ENCODE data around the gene OMP. TPM values are rescaled to one million over a fixed set of nuclear protein-coding genes. Genes with fewer than 3 reads are reported as not detected.
"Not testable (repeated sequence)": the region's sequence is repeated elsewhere in the genome, so short reads cannot be mapped to it uniquely, and the experiment has no call there.

Gene OMP
- total RNA-seq, 1 donor from 2014 or later, result not detected

DNA sequence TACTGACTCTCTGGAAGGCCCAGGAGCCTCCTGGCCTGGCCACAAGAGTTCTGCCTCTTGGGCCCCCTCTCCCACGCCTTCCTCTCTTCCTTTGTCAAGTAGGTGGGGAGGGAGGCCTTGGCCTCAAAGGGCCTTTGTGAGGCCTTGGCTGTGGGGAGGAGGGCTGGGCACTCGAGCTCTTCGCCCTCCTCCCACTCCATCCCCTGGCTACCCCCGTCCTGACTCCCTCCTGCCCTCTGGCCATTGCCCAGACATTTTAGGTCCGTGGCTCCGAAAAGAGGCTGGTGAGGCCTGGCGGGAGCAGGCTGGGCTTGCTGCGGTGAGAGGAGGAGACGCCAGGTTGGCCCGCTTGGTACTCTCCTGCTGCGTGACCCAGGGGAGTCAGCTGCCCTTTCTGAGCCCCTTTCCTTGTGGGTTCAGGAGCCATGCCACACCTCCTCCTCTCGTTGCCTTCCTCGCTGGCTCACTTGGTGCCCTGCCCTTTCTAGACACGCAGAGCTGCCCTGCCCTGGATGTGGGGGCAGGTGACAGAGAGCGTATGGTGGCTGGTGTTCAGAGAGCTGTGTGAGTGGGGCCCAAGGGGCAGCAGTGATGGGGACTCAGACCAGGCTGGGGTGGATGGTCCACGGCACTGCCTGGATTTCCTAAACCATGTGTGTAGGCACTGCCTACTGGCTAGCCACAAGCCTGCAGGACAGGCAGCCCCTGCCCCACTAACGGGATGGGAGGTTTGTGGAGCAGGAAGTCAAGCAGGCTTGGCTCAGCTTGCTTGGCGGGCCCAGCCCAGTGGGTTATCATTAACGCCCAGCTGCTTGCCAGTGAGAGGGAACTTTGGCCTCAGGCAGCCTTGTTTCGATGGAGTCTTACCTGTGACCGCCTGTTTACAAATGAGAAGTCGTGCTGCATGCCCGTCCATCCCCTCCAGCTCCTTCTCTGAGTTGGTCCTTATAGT is 15.8 kb upstream of the OMP start:
- no peak for DNase-seq (ENCODE audit: low read depth in 2 of 2)

DNA sequence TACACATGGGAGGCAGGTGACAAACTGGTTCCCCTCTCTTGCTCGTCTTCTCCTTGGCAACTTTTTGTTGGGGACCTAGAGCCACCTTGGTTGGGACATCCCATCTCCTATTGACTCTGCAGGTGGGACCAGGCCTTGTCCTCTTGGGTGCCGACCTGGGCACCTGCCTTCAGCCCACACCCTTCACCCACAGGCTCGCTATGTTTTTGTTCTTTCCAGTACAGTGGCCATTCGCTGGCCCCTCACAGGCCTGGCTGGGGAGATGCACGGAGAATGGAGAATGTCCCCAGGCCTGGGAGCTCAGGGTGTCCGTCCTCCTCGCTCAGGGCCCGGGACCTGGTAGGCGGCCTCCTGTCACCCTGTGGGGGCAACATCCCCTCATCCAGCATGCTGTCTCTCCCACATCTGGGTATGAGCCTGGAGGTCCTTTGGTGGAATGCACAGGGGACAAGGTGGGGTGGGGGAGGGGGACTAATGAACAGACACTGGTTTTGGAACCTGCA is 14.9 kb upstream of the OMP start:
- DNase-seq (ENCODE audit: low read depth in 2 of 2), result no peak

DNA sequence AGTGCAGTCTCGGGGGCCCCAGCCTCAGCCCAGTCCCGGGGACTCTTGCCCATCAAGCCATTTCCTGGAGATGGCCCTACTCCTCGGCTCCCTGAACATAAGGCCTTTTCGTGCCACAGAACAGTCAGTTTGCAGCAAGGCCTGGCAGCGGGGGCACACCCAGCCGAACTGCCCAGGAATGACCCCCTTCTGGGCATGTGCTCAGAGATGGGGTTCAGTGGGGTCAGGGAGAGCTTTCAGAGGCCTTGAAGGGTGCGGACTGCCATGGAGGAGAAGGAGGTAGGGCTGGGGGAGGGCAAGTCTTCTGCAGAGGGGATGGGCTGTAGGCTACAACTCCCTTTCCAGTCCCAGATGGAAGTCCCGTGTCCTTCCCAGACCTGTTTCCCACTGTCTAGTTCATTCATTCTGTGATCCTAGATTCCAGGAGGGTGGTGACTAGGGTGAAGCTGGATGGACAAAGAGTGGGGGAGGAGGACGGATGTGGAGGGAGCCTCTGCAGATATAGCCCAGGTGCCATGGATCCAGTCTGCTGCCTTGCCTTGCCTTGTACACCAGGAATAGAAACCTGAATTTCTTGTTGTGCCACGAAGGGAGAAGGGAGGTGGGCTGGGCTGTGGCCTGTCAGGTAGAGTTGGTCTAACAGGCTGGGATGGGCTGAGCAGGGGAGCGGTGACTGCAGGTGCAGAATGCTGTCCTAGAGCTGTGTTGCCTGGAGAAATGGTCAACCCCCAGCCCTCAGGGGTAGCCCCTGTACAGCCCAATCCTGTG is 14.2 kb upstream of the OMP start:
- DNase-seq (ENCODE audit: low read depth in 2 of 2), result no peak

DNA sequence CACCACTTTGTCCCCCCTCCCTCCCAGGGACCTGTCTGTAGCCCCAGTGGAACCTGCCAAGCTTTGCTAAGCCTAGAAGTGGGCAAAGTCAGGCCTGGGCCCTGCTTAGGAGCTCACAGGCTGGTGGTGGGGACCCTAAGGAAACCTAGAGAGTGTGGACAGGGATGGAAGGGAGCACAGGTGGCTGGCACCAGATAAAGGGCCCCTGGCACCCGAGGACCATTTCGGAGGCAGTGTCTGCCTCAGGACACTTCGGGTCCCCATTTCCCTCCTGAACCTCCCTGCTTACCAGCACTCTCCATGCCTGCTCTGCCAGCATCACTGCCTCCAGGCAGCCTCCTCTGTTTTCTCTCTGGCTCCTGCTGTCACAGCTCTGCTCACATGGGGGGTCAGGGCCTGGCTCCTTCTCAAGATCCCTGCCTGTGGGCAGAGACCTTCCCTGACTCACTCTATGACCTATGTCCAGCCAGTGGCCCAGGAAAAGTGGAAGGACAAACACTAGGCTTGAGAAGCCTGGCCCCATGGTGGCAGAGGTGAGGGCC is 13.6 kb upstream of the OMP start:
- DNase-seq (ENCODE audit: low read depth in 2 of 2), result no peak

DNA sequence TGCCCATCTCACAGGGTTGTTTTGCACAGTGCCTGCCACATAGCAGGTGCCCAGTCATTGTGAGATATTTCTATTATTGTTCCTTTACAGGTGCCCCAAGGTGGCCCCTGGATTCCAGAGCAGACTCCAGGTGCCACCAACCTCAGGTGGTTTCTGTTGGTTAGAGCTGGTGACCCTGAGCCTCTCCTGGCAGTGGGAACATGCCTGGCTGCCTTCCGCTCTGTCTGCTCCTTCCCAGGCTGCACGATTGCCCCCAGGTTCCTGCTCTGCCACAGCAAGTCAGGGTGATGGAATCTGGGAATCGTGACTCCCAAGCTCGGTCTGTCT is 12.6 kb upstream of the OMP start:
- no peak for DNase-seq (ENCODE audit: low read depth in 2 of 2)

DNA sequence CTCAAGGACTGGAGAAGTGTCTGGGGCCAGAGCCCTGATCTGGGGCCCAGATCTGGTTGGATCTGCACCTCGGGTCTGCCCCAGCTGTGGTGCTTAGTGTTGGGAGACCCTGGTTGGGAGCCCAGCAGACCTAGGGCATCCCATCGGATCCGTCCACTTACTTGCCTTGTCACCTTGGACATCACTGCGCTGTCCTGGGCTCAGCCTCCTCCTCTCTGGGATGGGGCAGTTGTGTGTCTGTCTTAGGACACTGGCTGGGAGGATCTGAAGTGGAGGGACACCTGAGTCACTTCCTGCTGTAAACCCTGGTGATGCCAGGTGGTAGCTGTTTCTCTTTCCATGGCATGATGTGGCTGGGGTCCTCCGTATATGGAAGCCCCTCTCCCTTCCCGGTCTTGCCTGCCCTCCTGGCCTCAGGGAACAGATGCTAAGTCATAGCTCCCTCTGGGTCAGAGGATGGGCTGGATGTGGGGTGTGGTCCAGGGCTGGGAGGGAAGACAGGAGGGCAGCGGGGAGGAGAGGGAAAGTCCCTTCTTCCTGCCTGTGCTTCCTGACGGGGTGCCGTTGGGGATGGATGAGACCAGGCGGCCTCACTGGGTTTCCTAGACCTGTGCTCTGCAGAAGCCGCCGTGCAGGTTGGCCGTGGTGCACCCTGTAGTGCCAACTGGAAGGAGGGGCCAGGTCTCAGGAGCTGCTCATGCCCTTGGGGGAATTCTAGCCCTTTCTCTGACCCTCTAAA is 12.1 kb upstream of the OMP start:
- no peak for DNase-seq (ENCODE audit: low read depth in 2 of 2)

DNA sequence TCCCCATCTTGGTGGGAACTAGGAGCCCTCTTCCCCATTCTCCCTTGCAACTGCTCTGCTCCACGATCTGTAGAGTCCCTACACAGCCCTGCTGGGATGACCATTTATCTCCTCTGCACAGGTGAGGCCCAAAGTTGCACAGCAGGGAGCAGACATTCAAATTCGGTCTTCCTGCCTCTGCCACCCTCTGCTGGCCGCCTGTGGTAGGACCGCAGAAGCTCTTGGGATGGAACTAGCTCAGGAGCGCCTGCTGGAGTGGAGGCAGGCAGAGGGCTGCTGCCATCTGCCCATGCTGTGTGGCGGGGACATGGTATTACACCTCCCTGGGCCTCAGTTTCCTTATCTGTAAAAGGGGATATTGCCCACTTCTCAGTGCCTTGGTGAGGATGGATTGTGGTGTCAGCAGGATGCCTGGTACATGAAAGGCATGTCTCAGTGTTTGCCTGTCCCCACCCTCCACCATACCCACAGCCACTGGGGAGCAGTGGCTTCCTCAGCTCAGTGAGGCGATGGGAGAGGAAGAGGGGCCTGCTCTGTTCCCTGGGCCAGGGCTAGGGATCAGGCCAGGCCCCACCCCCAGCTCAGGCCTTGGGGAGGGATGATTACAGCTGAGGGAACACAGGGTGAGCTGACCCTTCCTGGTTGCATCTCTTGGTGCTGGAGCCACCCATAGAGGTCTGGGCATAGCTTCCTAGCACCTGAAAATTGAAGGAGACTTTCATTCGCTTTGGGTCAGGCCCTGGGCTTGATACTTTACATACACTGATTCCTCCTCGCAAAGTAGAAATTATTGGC is 11.3 kb upstream of the OMP start:
- DNase-seq (ENCODE audit: low read depth in 2 of 2), result peak; percentile 79 to 88

DNA sequence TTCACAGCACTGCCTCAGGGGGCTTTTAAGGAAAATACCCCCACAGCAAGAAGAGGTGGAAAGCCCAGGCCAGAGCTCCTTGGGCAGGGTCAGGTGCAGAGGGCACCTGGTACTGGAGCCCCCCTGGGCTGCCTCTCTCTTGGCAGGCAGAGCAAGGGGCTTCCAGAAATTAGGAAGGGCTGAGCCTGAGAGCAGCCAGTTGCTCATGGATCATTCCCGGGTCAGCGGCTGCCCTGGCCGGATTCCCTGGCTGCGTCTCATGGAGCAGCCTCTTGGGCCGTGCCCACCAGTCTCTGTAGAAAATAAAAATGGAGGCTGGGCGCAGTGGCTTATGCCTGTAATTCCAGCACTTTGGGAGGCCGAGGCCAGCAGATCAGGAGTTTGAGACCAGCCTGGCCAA is 10.3 kb upstream of the OMP start:
- DNase-seq (ENCODE audit: low read depth in 2 of 2), result no peak

DNA sequence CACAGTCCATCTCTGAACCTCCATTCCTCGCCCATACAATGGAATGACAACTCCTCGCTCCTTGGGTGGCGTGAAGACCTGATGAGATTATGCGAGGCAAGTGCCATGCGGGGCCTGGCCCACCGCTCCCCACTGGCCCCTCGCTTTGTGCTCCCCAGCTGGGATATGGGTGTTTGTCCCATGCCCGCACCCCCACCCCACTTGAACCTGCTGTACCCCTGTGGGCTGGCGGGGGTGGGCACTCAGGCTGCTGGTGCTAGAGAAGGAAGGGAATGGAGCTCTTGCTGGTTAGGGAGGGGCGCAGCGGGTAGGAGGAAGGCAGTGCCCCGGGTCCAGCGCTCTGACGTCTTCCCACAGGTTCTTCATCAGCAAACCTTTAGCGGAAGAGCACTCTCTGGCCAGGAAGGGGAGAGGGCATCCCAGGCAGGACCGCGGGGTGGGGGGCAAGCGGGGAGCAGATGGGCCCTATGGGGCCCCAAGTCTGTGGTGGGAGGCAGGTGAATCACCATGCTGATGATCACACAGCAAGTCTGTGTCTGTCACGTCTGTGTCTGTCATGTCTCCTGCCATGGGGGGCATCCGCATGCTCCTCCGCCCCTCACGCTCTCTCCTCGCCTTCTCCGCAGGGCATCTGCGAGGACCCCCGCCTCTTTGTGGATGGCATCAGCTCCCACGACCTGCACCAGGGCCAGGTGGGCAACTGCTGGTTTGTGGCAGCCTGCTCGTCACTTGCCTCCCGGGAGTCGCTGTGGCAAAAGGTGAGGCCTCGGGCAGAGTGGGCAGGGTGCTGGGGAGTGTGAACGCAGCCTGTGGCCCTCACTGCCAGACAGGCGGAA is 9.4 kb upstream of the OMP start:
- no peak for DNase-seq (ENCODE audit: low read depth in 2 of 2)

DNA sequence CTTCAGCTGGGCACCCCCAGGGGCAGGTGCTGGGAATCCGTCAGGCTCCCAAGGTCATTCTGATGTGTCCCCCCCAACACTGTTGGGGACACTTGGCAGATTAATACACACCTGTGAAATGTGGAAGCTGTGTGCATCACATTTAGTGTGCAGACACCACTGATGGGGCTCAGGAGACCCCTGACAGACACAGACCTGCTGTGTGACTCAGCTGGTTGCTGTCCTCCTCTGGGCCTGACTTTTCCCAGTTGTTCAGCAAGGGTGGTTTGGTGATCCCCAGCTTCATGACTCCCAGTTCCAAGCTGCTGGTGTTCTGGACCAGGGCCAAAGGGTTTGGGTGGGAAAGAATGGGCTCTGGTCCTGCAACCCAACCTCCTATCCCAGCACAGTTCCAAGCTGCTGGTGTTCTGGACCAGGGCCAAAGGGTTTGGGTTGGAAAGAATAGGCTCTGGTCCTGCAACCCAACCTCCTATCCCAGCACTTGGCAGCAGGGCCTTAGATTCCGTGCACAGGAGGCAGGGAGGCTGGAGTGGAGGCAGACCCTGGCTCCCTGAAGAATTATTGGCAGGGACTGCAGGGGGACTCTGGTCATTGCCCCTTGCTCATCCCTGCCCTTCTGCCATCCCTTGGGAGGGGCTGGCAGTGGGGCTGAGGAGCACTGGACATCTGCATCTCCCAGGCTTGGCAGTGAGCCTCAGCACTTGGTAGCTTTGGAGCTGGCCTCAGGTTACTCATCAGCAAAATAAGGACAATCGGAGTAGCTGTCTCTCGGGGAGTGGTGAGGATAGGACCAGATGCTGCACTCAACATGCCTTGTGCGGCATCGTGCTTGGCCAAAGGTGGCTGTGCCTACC is 8.4 kb upstream of the OMP start:
- no peak for DNase-seq (ENCODE audit: low read depth in 2 of 2)

DNA sequence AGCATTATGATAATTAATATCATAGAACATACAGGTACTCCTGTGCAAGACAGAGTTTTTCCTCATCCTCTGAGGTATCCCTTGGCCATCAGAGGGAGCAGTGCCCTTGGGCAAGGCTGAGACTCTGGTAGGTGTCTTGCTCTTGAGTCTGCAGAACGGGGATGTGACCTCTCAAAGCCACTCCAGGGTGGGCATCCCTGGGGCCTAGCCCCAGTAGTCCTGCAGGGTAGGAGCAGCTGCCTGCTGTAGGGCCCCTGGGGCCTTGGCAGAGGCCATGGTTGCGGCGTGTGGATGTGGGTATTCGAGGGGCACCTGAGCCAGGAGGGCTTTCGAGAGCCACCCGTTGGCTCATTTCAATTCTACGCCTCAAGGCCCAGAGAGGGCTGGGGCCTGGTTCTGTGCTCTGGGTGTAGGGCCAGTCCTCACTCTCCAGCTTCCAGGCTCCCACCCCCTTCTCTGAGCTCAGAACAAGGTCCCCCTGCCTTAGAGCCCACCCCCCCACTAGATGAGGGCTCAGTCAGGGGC is 7.7 kb upstream of the OMP start:
- no peak for DNase-seq (ENCODE audit: low read depth in 2 of 2)

DNA sequence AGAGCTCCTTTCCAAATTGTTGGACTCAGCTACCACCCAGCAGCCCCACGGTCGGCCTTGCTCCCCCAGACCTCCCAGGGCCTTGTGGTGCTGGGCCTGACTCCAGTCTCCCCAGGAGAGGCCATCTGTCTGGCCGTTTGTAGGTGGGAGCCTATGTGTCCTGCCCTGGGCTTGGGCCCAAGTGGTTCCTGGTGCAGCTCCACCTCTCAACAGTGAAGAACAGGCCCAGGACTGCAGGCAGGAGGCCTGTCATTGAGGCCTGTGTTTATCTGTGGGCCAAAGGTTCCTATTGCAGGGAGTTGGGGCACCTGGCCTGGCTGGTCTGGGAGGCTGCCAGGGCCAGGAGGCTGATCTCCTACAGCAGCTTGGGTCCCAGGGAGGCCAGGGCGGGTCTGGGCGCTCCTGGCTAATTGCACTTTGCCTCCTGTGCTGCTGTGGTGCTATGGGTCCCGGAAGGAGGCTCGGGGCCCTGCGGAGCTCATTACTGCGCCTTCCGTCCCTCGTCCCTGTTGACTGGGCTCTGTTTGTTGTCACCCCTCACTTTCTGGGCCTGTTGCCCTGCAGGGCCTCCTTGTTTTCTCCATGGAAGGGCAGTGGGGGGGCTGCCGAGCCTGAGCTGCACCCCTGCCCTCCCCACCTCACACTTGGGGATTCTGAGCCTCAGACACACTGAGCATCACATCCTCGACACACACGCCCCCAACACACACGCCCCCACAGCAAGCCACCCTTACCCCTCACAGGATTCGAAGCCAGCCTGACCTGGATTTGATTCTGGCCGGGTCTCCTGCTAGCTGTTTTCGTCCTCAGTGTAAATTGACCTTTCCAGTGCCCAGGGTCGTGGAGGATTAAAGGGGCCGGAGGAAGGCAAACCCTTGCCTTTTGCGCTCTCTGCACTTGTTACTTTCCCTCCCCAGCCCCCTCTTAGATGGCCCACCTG is 6.8 kb upstream of the OMP start:
- no peak for DNase-seq (ENCODE audit: low read depth in 2 of 2)

DNA sequence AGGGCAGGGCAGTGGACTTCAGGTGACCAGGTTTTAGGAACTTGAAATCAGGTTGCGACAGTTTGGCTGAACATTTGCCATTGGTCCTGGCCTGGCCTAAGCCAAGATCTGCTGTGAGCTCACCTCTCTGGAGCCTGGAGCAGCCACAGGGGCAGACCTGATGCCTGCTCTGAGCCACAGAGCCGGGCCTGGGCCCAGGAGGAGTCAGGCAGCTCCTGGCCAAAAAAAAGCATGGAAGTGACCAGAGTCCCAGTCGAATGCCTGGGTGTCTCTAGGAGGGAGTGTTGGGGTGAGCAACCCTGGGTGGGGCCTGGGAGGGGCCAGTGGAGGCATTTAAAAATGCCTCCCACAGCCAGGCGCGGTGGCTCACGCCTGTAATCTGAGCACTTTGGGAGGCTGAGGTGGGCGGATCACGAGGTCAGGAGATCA is 6.0 kb upstream of the OMP start:
- no peak for DNase-seq (ENCODE audit: low read depth in 2 of 2)

DNA sequence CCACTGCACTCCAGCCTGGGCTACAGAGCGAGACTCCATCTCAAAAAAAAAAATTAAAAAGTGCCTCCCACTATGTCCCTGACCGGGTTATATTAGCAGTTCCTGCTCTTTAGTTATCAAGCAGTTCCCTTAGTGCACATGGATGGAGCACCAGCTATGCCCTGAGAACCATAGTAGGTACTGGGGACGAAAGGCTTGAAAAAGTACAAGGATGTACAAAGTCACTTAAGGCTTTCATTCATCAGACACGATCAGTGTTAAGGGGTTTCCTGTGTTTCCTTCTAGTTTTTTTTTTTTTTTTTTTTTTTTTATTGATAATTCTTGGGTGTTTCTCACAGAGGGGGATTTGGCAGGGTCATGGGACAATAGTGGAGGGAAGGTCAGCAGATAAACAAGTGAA is 5.5 kb upstream of the OMP start:
- not testable (repeated sequence) for DNase-seq (ENCODE audit: low read depth in 2 of 2)

DNA sequence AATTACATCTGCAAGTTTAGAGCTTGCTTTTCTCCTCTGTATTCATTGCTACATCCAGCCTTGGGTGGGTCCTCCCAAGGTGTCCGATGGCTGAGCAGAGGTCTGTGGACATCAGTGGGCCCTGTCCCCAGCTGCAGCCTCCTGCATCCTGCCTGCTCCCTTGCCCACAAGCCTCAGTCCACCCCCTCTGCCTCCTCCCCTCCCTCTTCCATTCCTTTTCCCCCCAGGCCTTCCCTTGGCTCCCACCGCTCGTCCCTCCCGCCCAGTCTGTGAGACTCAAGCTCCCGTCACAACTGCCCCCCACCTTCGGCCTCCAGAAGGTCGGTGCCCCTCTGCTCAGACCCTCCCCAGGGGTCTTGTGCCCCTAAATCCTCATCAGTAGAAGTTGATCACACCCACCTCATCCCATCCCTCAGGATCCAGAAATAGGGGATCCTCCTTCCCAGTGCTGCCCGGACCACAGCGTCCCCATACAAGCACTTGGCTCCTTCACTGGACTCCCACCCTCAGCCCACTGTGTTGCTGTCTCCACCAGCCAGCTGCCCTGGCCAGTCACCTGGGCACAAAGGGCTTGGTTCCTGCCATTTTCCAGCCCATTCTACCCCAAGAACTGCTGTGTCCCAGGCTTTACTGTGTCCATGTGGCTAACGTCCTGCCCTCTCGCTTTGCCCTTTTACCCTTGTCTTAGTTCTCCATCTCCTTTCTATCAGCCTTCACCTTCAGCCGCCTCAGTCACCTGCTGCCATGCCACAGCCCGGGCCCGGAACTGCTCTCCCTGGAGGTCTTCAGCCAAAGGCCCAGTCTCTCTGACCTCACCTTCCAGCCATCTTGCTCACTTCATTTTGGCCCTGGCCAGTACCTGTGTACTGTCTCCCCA is 2.2 kb upstream of the OMP start:
- DNase-seq (ENCODE audit: low read depth in 2 of 2), result no peak

DNA sequence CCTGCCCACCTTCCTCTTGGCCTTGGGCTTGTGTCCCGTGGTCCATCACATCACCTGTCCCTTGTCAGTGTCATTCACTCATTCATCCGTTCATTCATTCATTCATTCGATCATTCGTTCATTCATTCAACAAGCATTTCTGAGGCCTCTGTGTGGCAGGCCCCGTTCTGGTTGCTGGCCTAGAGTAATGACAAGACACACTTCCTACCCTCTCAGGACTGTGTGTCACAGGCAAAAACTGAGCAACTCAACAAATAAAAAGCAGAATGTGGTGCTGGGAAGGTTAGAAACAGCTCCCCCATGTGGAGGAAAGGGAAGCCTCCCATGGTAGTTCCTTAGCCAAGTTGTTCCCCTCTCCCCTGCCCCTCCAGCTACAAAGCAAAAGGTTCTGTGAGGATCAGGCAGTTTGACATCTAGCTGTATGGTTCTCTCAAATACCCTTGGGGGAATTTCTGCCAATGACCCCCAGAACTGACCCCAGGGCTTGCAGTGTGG is 1.6 kb upstream of the OMP start:
- peak; percentile 58 to 61 for DNase-seq (ENCODE audit: low read depth in 2 of 2)
